ENCODE results near the gene AKAP13.

AKAP13 gene

GRCh38 chr15:85576392-85576791 is 196.0 kb downstream of the AKAP13 start:
- no peak overlapping the region for H3K27ac ChIP-seq
- TF ChIP-seq ZFX (IDR thresholded peaks at IDR 0.05; ENCODE audit: borderline replicate concordance) (no peak), CTCF (IDR thresholded peaks at IDR 0.05) (no peak)

GRCh38 chr15:85578941-85579701 is 198.7 kb downstream of the AKAP13 start:
- peak overlapping the region; percentile 82 for H3K27ac ChIP-seq
- TF ChIP-seq CTCF (IDR thresholded peaks at IDR 0.05) (no peak), ZFX (IDR thresholded peaks at IDR 0.05; ENCODE audit: borderline replicate concordance) (no peak)

GRCh38 chr15:85579957-85580694 is 199.7 kb downstream of the AKAP13 start:
- peak overlapping the region; percentile 82 for H3K27ac ChIP-seq
- peak; percentile 58 for TF ChIP-seq CTCF (IDR thresholded peaks at IDR 0.05)
- no peak for TF ChIP-seq ZFX (IDR thresholded peaks at IDR 0.05; ENCODE audit: borderline replicate concordance)

DNA sequence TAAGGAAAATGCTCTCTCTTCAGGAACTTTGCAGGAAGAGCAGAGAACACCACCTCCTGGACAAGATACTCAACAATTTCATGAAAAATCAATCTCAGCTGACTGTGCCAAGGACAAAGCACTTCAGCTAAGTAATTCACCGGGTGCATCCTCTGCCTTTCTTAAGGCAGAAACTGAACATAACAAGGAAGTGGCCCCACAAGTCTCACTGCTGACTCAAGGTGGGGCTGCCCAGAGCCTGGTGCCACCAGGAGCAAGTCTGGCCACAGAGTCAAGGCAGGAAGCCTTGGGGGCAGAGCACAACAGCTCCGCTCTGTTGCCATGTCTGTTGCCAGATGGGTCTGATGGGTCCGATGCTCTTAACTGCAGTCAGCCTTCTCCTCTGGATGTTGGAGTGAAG is 200.5 kb downstream of the AKAP13 start:
- TF ChIP-seq CTCF (IDR thresholded peaks at IDR 0.05) (no peak), ZFX (IDR thresholded peaks at IDR 0.05; ENCODE audit: borderline replicate concordance) (no peak)
- H3K27ac ChIP-seq = peak overlapping the region; percentile 82

GRCh38 chr15:85581495-85581894 is 201.1 kb downstream of the AKAP13 start:
- TF ChIP-seq CTCF (IDR thresholded peaks at IDR 0.05) = no peak
- TF ChIP-seq ZFX (IDR thresholded peaks at IDR 0.05; ENCODE audit: borderline replicate concordance) = no peak
- no peak overlapping the region for H3K27ac ChIP-seq

DNA sequence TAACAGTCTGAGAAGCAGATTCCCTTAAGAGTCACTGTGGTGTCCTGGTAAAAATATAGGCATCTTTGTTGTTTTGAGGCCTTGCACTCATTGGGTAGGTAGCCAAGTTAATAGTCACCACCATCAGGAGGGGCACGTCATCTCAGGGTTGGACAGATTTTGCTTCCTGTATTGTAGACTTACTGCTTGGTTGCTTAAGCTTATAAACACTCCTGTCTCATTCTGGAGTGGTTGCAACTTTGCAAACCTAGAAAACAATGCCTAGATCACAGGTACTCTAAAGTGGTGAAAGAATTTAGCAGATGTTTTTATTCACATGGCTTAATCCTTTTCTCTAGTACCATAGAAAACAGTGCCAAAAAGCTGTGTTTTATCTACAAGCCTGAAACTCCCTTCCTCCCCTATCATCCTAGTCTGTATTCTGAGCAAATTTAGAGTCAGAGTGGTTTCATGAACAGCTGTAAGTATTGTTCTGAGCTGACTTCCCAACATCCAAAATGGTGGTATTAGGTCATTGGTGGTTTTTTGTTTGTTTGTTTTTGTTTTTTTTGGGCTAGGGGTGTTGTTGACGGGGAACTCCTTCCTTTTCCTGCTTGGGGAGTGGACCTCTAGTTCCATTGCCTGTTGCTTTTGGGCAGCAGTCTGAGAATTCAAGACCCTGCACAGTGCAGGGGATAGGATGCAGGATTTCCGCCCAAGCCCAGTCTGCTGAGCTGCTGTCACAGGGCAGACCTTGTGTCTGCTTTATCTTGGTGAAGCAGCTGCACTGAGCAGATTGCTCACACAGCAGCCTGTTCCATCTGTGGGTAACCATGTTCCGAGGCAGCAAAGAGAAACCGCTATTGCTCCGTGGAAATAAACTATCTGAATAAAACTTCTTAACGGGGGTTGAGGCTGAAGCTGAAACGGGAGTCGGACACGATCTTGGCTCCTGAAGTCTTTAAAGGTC is 202.0 kb downstream of the AKAP13 start:
- TF ChIP-seq CTCF (IDR thresholded peaks at IDR 0.05) = no peak
- no peak for TF ChIP-seq ZFX (IDR thresholded peaks at IDR 0.05; ENCODE audit: borderline replicate concordance)
- no peak overlapping the region for H3K27ac ChIP-seq

Data from 22Rv1 (cell line).